NCI-H460 (cell line): ENCODE results near the gene TSTD1. TPM values are rescaled to one million over a fixed set of nuclear protein-coding genes. Genes with fewer than 3 reads are reported as not detected.
"Not testable (repeated sequence)": the region's sequence is repeated elsewhere in the genome, so short reads cannot be mapped to it uniquely, and the experiment has no call there.

Experiments
- DNase-seq: peaks from one replicate; pipeline ENCODE4 v3.0.0-alpha.2; 2016; ENCODE audit warnings: low read depth; ENCODE audit errors: extremely low read depth
- small RNA-seq, 2 experiments: library from RNA; depleted of rRNA; stranded (forward); fragments of <200 nt; gene quantifications; one replicate each; pipeline ENCODE3, GENCODE V24; 2014
- total RNA-seq: library from RNA; depleted of rRNA; stranded (reverse); fragments of >200 nt; shearing (Covaris generic); gene quantifications from 2 replicates; pipeline ENCODE4 v1.2.3, GENCODE V29; 2014; rRNA removed

Gene TSTD1
- total RNA-seq, 1 experiment from 2014 or later, result 29.8 TPM

GRCh38 chr1:161013131-161013487 is 25.7 kb downstream of the TSTD1 start:
- no peak for DNase-seq

- DNase-seq, result no peak
Observed at GRCh38 chr1:161012420-161012819, 26.3 kb downstream of the TSTD1 start.

DNA sequence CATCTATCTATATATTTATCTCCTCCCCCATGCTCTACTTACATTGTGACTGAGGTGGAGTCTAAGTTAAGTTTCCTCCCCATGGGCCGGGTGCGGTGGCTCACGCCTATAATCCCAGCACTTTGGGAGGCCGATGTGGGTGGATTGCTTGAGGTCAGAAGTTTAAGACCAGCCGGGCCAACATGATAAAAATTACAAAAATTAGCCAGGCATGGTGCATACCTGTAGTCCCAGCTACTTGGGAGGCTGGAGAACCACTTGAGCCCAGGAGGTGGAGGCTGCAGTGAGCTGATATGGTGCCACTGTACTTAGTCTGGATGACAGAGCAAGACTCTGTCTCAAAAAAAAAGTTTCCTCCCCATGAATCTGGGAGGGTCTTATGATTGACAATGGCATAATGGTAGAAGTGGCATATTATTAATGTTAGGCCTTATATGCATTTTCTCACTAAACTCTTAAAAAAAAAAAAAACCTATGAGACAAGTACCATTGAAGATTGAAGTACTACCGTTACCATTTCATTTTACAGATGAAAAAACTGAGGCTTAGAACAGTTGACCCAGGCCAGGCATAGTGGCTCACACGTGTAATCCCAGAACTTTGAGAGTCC is 29.1 kb downstream of the TSTD1 start:
- no peak for DNase-seq

GRCh38 chr1:161008869-161009510 is 29.8 kb downstream of the TSTD1 start:
- DNase-seq, result no peak

- no peak for DNase-seq
Observed at GRCh38 chr1:161007369-161007768, 31.4 kb downstream of the TSTD1 start.

GRCh38 chr1:161006563-161006962 is 32.2 kb downstream of the TSTD1 start:
- DNase-seq, result no peak

DNA sequence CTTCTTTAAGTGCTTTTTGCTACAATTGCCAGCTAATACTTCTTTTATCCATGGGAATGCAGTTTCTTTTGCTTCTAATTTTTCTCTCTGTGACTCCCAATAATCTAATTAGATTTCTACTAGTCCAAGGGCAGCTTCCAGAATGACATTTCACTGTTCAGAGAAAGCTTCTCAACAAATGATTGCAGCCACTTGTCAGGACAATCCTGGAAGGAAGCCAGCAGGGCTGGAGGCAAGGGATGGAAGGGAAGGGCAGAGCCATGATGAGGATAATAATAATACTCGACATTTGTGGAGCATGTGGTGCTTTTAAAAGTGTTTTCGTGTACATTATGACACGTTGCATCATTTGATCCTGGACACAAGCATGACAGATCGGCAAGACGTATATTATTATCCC is 37.2 kb downstream of the TSTD1 start:
- no peak for DNase-seq

DNA sequence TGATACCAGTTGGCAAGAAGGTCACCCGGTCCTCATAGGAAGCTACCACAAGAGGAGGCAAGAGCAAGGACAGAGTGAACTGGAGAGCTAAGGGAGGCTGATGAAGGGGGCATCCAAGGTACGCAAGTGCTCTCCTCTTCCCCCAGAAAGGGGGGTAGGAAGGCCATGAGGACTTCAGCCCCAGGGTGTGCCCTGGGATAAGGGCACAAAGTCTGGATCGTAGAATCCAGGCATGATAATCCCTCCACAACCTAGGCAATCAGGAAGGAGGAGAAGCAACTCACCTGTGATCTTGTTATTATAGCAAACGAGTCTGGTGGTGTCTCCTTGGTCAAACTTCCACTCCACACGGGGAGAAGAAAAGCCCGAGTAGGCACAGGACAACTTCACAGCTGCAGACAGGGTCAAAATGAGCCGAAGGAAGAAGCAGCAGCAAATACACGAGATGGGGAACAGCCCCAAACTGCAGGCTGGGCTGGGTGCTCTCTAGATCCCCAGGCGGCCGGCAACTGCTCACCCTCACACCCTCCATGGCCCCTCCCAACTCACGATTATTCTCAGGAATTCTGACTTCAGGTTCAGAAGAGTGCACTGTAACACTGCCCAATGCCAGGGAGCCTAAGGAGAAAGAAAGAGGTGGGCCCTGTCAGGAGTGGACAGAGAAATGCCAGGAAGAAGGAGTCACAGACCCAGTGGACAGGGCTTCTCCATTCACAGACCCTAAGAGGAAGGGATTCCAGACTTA is 37.9 kb downstream of the TSTD1 start:
- no peak for DNase-seq

DNA sequence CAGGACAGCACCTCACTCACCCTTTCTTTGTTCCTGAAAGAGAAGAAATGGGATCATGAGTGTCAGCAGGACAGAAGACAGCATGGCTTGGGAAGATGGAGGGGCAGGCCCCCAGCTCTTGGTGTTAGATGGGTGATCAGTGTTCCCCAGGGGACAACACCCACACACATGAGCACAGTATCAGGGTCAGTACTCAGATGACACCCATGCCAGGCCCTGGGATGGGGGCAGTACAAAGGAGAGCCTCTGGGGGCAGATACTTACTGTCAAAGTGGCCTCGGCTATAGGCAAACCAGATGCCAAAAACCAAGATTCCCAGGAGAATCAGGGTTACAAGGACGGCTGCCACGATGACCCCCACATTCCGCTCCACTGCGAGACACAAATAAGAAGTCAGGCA is 39.4 kb downstream of the TSTD1 start:
- DNase-seq, result no peak

- peak; percentile 60 for DNase-seq
Observed at GRCh38 chr1:160997323-160998038, 41.3 kb downstream of the TSTD1 start.

DNA sequence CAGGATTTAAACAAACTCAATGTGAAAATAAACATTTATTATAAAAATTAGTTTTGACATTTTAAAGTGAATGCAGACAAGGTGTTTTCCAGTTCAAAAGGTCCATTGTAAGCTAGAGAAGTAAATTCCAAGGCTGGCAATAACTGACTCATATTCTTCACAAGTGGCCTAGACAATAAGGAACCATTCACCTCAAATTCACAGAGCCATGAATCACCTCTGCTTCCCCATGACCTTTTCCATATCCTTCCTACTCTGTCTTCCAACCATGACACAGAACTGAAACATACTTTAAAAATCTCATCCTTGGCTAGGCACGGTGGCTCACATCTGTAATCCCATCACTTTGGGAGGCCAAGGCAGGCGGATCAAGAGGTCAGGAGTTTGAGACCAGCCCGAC is 42.6 kb downstream of the TSTD1 start:
- peak; percentile 25 for DNase-seq

DNA sequence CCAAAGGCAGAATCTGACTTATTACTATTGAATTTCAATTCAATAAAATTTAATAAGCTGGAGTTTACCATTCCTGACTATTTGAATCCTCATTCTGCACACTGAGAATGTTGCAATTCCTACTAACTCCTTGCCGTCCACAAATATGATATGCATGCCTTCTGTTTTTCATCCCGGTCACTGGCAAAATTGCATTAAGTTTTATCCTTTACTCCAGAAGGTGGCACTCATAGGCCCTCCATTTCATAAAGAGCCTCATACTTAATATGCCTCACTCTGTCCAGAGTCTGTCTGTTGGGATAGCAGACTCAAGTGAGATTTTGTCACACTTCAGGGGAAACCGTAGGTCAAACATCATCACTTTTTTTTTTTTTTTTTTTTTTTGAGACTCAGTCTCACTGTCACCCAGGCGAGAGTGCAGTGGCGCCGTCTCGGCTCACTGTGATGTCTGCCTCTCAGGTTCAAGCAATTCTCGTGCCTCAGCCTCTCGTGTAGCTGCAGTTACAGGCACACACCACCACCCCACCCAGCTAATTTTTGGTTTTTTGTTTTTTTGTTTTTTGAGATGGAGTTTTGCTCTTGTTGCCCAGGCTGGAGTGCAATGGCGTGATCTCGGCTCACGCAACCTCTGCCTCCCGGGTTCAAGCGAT is 45.1 kb downstream of the TSTD1 start:
- peak; percentile 40 for DNase-seq

DNA sequence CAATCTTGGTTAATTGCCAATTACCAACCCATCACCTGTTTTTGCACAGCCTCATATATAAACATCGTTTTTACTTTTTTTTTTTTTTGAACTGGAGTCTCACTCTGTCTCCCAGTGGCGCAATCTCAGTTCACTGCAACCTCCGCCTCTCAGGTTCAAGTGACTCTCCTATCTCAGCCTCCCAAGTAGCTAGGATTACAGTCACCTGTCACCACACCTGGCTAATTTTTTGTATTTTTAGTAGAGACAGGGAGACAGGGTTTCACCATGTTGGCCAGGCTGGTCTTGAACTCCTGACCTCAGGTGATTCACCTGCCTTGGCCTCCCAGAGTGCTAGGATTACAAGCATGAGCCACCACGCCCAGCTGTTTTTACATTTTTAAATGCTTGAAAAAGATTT is 46.7 kb downstream of the TSTD1 start:
- DNase-seq, result not testable (repeated sequence)

Small RNA genes lying within 50 kb of the gene (small RNA-seq; reads per million reads assigned to genes)
- gene AL591806.2, result 0 reads per million in 2 experiments

Other genes starting within 250 kb of the TSTD1 start
- gene LY9, start 242.8 kb downstream of the TSTD1 start, total RNA-seq, result not detected in 2 replicates
- gene CD244, start 176.1 kb downstream of the TSTD1 start, total RNA-seq, result not detected in 2 replicates
- not detected in 2 replicates for gene ITLN1, start 153.8 kb downstream of the TSTD1 start, total RNA-seq
- not detected in 2 replicates for gene ITLN2, start 84.2 kb downstream of the TSTD1 start, total RNA-seq
- gene F11R, start 17.8 kb downstream of the TSTD1 start, total RNA-seq, result 20.7 and 23.7 TPM in 2 replicates
- gene USF1, start 7.0 kb upstream of the TSTD1 start, total RNA-seq, result 49.2 and 51.2 TPM in 2 replicates
- 0.45 TPM in 1 of 2 replicates, not detected in the other for gene ARHGAP30, start 30.9 kb upstream of the TSTD1 start, total RNA-seq
- 0.55 and 1.0 TPM in 2 replicates for gene NECTIN4, start 50.6 kb upstream of the TSTD1 start, total RNA-seq
- 3.6 and 5.3 TPM in 2 replicates for gene KLHDC9, start 59.4 kb upstream of the TSTD1 start, total RNA-seq
- gene PFDN2, start 79.1 kb upstream of the TSTD1 start, total RNA-seq, result 186 and 200 TPM in 2 replicates
- gene NIT1, start 79.1 kb upstream of the TSTD1 start, total RNA-seq, result 44.3 and 60.6 TPM in 2 replicates
- 34.2 and 36.2 TPM in 2 replicates for gene DEDD, start 93.7 kb upstream of the TSTD1 start, total RNA-seq
- 124 and 143 TPM in 2 replicates for gene UFC1, start 115.0 kb upstream of the TSTD1 start, total RNA-seq
- gene USP21, start 120.5 kb upstream of the TSTD1 start, total RNA-seq, result 17.7 and 18.8 TPM in 2 replicates
- gene PPOX, start 127.5 kb upstream of the TSTD1 start, total RNA-seq, result 27.1 and 27.3 TPM in 2 replicates
- 68.2 and 73.4 TPM in 2 replicates for gene B4GALT3, start 138.5 kb upstream of the TSTD1 start, total RNA-seq
- under 0.01 and 0.14 TPM in 2 replicates for gene ADAMTS4, start 160.1 kb upstream of the TSTD1 start, total RNA-seq
- 161 and 175 TPM in 2 replicates for gene NDUFS2, start 163.4 kb upstream of the TSTD1 start, total RNA-seq
- not detected in 2 replicates for gene FCER1G, start 176.3 kb upstream of the TSTD1 start, total RNA-seq
- gene APOA2, start 184.7 kb upstream of the TSTD1 start, total RNA-seq, result not detected in 2 replicates
- gene TOMM40L, start 187.1 kb upstream of the TSTD1 start, total RNA-seq, result 8.3 and 9.1 TPM in 2 replicates
- not detected in 2 replicates for gene NR1I3, start 199.2 kb upstream of the TSTD1 start, total RNA-seq
- not detected in 2 replicates for gene PCP4L1, start 219.8 kb upstream of the TSTD1 start, total RNA-seq